ENCODE results near the gene MON2. TPM values are rescaled to one million over a fixed set of nuclear protein-coding genes. Genes with fewer than 3 reads are reported as not detected.

MON2 gene
- total and polyA plus RNA-seq, 2 of the 8 experiments (the other 6 are each of a cell fraction or from before 2014, with no cell fraction given): 3.8 to 21.8 TPM

- Histone ChIP-seq H2BK12ac (ENCODE audit: low read depth, low read length) (no peak overlapping the region), H3K23ac (ENCODE audit: insufficient read length) (no peak overlapping the region), H3K79me1 (ENCODE audit: low read depth, low read length) (no peaks in the 10 kb centered on the region), H2AK5ac (ENCODE audit: low read depth, low read length) (no peak overlapping the region), H2BK20ac (ENCODE audit: low read length) (no peak overlapping the region), H3K27me3 (replicated peaks in 1 of 4; ENCODE audit: control insufficient read depth in 3 of 4, extremely low read depth in 1 of 4, insufficient read depth in 3 of 4, low read length in 3 of 4) (no peaks in the 10 kb centered on the region), H4K20me1 (replicated peaks in 1 of 2; ENCODE audit: control insufficient read depth in 1 of 2, insufficient read depth in 2 of 2, low read length in 2 of 2) (no peaks in the 10 kb centered on the region), H2BK5ac (ENCODE audit: low read depth, low read length) (no peak overlapping the region), H2BK120ac (replicated peaks; ENCODE audit: low read depth, low read length) (no peak overlapping the region), H4K5ac (ENCODE audit: insufficient read length, low read depth, low read length) (no peak overlapping the region), H3K36me3 (ENCODE audit: control insufficient read depth in 2 of 4, insufficient read depth in 4 of 4, low read length in 3 of 4) (no peaks in the 10 kb centered on the region), H3K4me2 (ENCODE audit: insufficient read depth in 1 of 2, low read depth in 2 of 2, low read length in 2 of 2) (no peak overlapping the region), H3K23me2 (ENCODE audit: low read depth, low read length) (no peaks in the 10 kb centered on the region), H3K9me3 (ENCODE audit: insufficient read depth in 2 of 2, low read depth in 1 of 2, low read length in 1 of 2) (no peaks in the 10 kb centered on the region), H3K14ac (ENCODE audit: insufficient read length) (no peak overlapping the region), H4K91ac (replicated peaks; ENCODE audit: insufficient read length, low read length) (no peak overlapping the region), H3K27ac (ENCODE audit: low read depth, low read length) (no peak overlapping the region), H3K4ac (replicated peaks; ENCODE audit: insufficient read length, low read depth, low read length) (no peak overlapping the region), H3K4me3 (ENCODE audit: extremely low read depth in 1 of 4, insufficient read depth in 2 of 4, low read depth in 3 of 4, low read length in 4 of 4) (no peak overlapping the region), H3K79me2 (ENCODE audit: control insufficient read depth in 1 of 2, insufficient read depth in 2 of 2, low read length in 2 of 2) (no peaks in the 10 kb centered on the region), H2AFZ (ENCODE audit: low read length) (no peak overlapping the region), H2BK15ac (ENCODE audit: low read length) (no peak overlapping the region), H3K18ac (ENCODE audit: extremely low read depth, low read length) (no peak overlapping the region), H4K8ac (ENCODE audit: extremely low read depth, insufficient read depth, low read length) (no peak overlapping the region), H3K56ac (replicated peaks; ENCODE audit: insufficient read length, low read depth, low read length) (no peak overlapping the region), H3K4me1 (replicated peaks in 1 of 4; ENCODE audit: control insufficient read depth in 3 of 4, insufficient read depth in 4 of 4, low read length in 3 of 4) (peaks cover 0 to 6% (median 0%) of the 10 kb centered on the region in 4 experiments; a peak in 3 of 7 replicates), H3K9ac (replicated peaks in 1 of 4; ENCODE audit: extremely low read depth in 1 of 4, low read depth in 3 of 4, low read length in 3 of 4) (no peak overlapping the region)
- POLR2A ChIA-PET (ENCODE audit: partially characterized antibody): interaction anchor here (1.1 to 3.1 kb wide), 4 partner anchors 9 to 16 kb away, joined by 3 to 16 read pairs (median 6); no protein-coding TSS in a partner anchor
- FAIRE-seq: no peak
- TF ChIP-seq BRCA1 (IDR thresholded peaks at IDR 0.05; ENCODE audit: low read depth, low read length): no peak
- no peak for TF ChIP-seq GABPA (IDR thresholded peaks at IDR 0.05; ENCODE audit: borderline replicate concordance, insufficient read depth, low read length)
- TF ChIP-seq GTF2F1 (IDR thresholded peaks at IDR 0.05; ENCODE audit: borderline replicate concordance, low read depth, low read length): no peak
- no peak for TF ChIP-seq ASH2L (IDR thresholded peaks at IDR 0.05; ENCODE audit: low read length)
- TF ChIP-seq ATF3 (IDR thresholded peaks at IDR 0.05; ENCODE audit: insufficient read depth, low read depth, low read length): no peak
- no peak for DNase-seq (ENCODE audit: low read depth in 1 of 2, low spot score in 2 of 2)
- 94% methylated on average over 2 of the region's 2 CpGs; no CpG with 5 or more reads in 1 of the 2 experiments for WGBS, 2 experiments (ENCODE audit: extremely low coverage in 1 of 2, insufficient coverage in 1 of 2, insufficient read length in 1 of 2, insufficient replicate concordance in 2 of 2, low coverage in 1 of 2, low lambda C conversion rate in 2 of 2, missing lambda C conversion rate in 1 of 2)
- CTCF ChIA-PET (ENCODE audit: partially characterized antibody): interaction anchor here (1.0 kb wide), 1 partner anchor 195 kb away, joined by 4 read pairs; no protein-coding TSS in a partner anchor
These were observed 152.3 kb downstream of the MON2 start for GRCh38 chr12:62618930-62619329.
